H1 (cell line): ENCODE data around the gene TNS1.

ENCODE experiments used
- CTCF ChIP-seq, 3 experiments: IDR thresholded peaks; 1 replicate in 2 of 3; 2 replicates in 1 of 3; pipeline versions ENCODE4 v1.5.1 to v1.6.1; 2011; ENCODE audit warnings: low read length in 3 of 3, mild to moderate bottlenecking in 3 of 3, inconsistent platforms in 2 of 3, low read depth in 1 of 3, moderate library complexity in 1 of 3; ENCODE audit not compliant: insufficient read depth in 1 of 3; ENCODE audit errors: control extremely low read depth in 1 of 3
- EZH2 ChIP-seq: fragments of 200-600 bp; sonication (generic); IDR thresholded peaks from 2 replicates; pipeline ENCODE4 v1.7.1; 2012; ENCODE audit warnings: low read depth, mild to moderate bottlenecking, moderate library complexity, low read length, inconsistent platforms; ENCODE audit not compliant: severe bottlenecking
- MAFK ChIP-seq: IDR thresholded peaks from 2 replicates; pipeline ENCODE4 v1.6.1; 2012; ENCODE audit warnings: low read depth, mild to moderate bottlenecking, improper control_type of control experiment, low read length
- POLR2AphosphoS5 ChIP-seq: IDR thresholded peaks from 2 replicates; pipeline ENCODE4 v1.6.1; 2011; ENCODE audit warnings: low read depth, low read length

GRCh38 chr2:217901400-217901799 is 101.4 kb downstream of the TNS1 start:
- no peak for TF ChIP-seq CTCF (IDR thresholded peaks at IDR 0.05; ENCODE audit: control extremely low read depth in 1 of 3, insufficient read depth in 1 of 3, low read depth in 1 of 3, low read length in 3 of 3)
- no peak for TF ChIP-seq EZH2
- TF ChIP-seq MAFK = no peak
- TF ChIP-seq POLR2AphosphoS5 = no peak
